DOHH2 (cell line): ENCODE measurements around the gene ATP8B2.

ENCODE experiments used
- H3F3A ChIP-seq: fragments of 200-600 bp; sonication (generic), shearing (Covaris generic); 2 replicates; pipeline ENCODE4 v1.6.0; 2016; ENCODE audit warnings: antibody characterized with exemption, mild to moderate bottlenecking; ENCODE audit not compliant: control insufficient read depth, insufficient read depth
- H3K27ac ChIP-seq: fragments of 200-600 bp; sonication (generic); 2 replicates; pipeline ENCODE4 v1.5.1; 2014; ENCODE audit warnings: low read depth, mild to moderate bottlenecking, low read length, moderate library complexity
- H3K27me3 ChIP-seq: fragments of 200-600 bp; sonication (generic); 2 replicates; pipeline ENCODE4 v1.6.1; 2014; ENCODE audit warnings: mild to moderate bottlenecking, low read length, mixed read lengths; ENCODE audit not compliant: control insufficient read depth
- H3K36me3 ChIP-seq: fragments of 200-600 bp; sonication (generic); 2 replicates; pipeline ENCODE4 v1.6.1; 2014; ENCODE audit warnings: mild to moderate bottlenecking, low read length, moderate library complexity, mixed read lengths; ENCODE audit not compliant: control insufficient read depth
- H3K4me1 ChIP-seq: fragments of 200-600 bp; sonication (generic); 2 replicates; pipeline ENCODE4 v1.6.1; 2014; ENCODE audit warnings: mild to moderate bottlenecking, low read length, mixed read lengths; ENCODE audit not compliant: control insufficient read depth
- H3K4me2 ChIP-seq: fragments of 200-600 bp; sonication (generic); 2 replicates; pipeline ENCODE4 v1.6.0; 2014; ENCODE audit warnings: mild to moderate bottlenecking, low read length, moderate library complexity
- H3K4me3 ChIP-seq: fragments of 200-600 bp; sonication (generic); 2 replicates; pipeline ENCODE4 v1.5.1; 2014; ENCODE audit warnings: mild to moderate bottlenecking, low read length, mixed read lengths
- H3K79me2 ChIP-seq: fragments of 200-600 bp; sonication (generic); 2 replicates; pipeline ENCODE4 v1.6.1; 2014; ENCODE audit warnings: mild to moderate bottlenecking, low read length, mixed read lengths; ENCODE audit not compliant: control insufficient read depth
- H3K9me2 ChIP-seq: fragments of 200-600 bp; sonication (generic); replicated peaks from 2 replicates; pipeline ENCODE4 v1.6.1; 2014; ENCODE audit warnings: mild to moderate bottlenecking, low read length, mixed read lengths; ENCODE audit not compliant: control insufficient read depth
- H3K9me3 ChIP-seq: fragments of 200-600 bp; sonication (generic); 2 replicates; pipeline ENCODE4 v1.6.1; 2014; ENCODE audit warnings: antibody characterized with exemption, low read length, mixed read lengths; ENCODE audit not compliant: control insufficient read depth, insufficient read depth
- H4K20me1 ChIP-seq: fragments of 200-600 bp; sonication (generic); 2 replicates; pipeline ENCODE4 v1.6.0; 2014; ENCODE audit warnings: low read depth, mild to moderate bottlenecking, antibody characterized with exemption, low read length, moderate library complexity; ENCODE audit not compliant: control insufficient read depth, insufficient read depth
- CTCF ChIP-seq: fragments of 200-600 bp; sonication (generic); IDR thresholded peaks from one replicate; pipeline ENCODE4 v1.5.1; 2014; ENCODE audit warnings: antibody characterized with exemption, mild to moderate bottlenecking, low read depth, low read length; ENCODE audit not compliant: poor library complexity, severe bottlenecking
- EZH2phosphoT487 ChIP-seq: fragments of 200-600 bp; sonication (generic); IDR thresholded peaks from 2 replicates; pipeline ENCODE4 v1.6.1; 2017; ENCODE audit warnings: borderline replicate concordance, mild to moderate bottlenecking, antibody characterized with exemption, low read length, moderate library complexity, mixed read lengths

Gene ATP8B2

DNA sequence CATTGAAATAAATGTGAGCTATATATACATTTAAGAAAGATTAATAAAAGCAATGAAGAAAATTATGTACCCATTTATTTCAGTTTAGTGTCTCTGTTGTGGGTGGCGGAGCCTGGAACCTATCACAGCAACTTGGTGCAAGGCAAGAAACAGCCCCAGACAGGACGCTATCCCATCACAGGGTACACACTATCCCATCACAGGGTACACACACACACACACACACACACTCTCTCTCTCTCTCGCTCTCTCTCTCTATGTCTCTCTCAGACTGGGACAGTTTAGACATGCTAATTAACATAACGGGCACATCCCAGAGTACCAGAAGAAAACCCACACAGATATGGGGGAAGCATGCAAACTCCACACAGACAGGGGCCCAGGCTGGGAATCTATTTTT is 73.4 kb downstream of the ATP8B2 start:
- Histone ChIP-seq H3K9me3 (no peaks in the 10 kb centered on the region), H3K36me3 (no peaks in the 10 kb centered on the region), H3F3A (no peaks in the 10 kb centered on the region), H4K20me1 (no peaks in the 10 kb centered on the region), H3K4me2 (no peak overlapping the region), H3K4me1 (no peaks in the 10 kb centered on the region), H3K27ac (no peak overlapping the region), H3K9me2 (no peaks in the 10 kb centered on the region), H3K79me2 (no peaks in the 10 kb centered on the region), H3K4me3 (no peak overlapping the region), H3K27me3 (peaks cover 11% of the 10 kb centered on the region)
- TF ChIP-seq CTCF, result no peak
- no peak for TF ChIP-seq EZH2phosphoT487

GRCh38 chr1:154400381-154400801 is 75.1 kb downstream of the ATP8B2 start:
- no peak overlapping the region for H3K27ac ChIP-seq
- H3K27me3 ChIP-seq, result peaks cover 23% of the 10 kb centered on the region
- no peaks in the 10 kb centered on the region for H3K9me3 ChIP-seq
- no peaks in the 10 kb centered on the region for H3K9me2 ChIP-seq
- no peak overlapping the region for H3K4me2 ChIP-seq
- no peaks in the 10 kb centered on the region for H3K79me2 ChIP-seq
- H3K36me3 ChIP-seq, result no peaks in the 10 kb centered on the region
- H3K4me1 ChIP-seq, result peaks cover 10% of the 10 kb centered on the region
- H3K4me3 ChIP-seq, result no peak overlapping the region
- TF ChIP-seq EZH2phosphoT487 (no peak), CTCF (no peak)
- H4K20me1 ChIP-seq, result no peaks in the 10 kb centered on the region
- no peaks in the 10 kb centered on the region for H3F3A ChIP-seq
